GM18517 (cell line): Measurements from ENCODE around the gene GLT8D1.
"Not testable (repeated sequence)": the region's sequence is repeated elsewhere in the genome, so short reads cannot be mapped to it uniquely, and the experiment has no call there.

Experiments
- ATAC-seq: cut with Tn5 transposase; IDR thresholded peaks from one replicate; pipeline ENCODE4 v1.9.1; 2021; ENCODE audit warnings: mild to moderate bottlenecking, moderate library complexity; ENCODE audit not compliant: unreplicated experiment

GLT8D1 gene

GRCh38 chr3:52705688-52706686 lies at the start of gene GLT8D1, which contains the start of gene SPCS1:
GLT8D1 (minus strand) TSS chr3:52705791; CDS start chr3:52700460, 5,331 bp downstream.
SPCS1 (plus strand) TSS chr3:52706106; CDS start chr3:52706247, 141 bp downstream.
- ATAC-seq: peak; percentile 66

- ATAC-seq: no peak
These were observed 48.8 kb upstream of the GLT8D1 start for GRCh38 chr3:52754373-52754772.

GRCh38 chr3:52752045-52752660 lies 46.6 kb upstream of the GLT8D1 start:
- ATAC-seq: no peak

GRCh38 chr3:52743721-52744120 lies 38.1 kb upstream of the GLT8D1 start:
- no peak for ATAC-seq

- no peak for ATAC-seq
These were observed 37.6 kb upstream of the GLT8D1 start for GRCh38 chr3:52743152-52743551.

- no peak for ATAC-seq
These were observed 36.9 kb upstream of the GLT8D1 start for GRCh38 chr3:52742418-52743041.

- ATAC-seq: no peak
These were observed 34.1 kb upstream of the GLT8D1 start for GRCh38 chr3:52739730-52740129.

- no peak for ATAC-seq
These were observed 27.8 kb upstream of the GLT8D1 start for GRCh38 chr3:52733256-52733891.

GRCh38 chr3:52731590-52731989 lies 26.0 kb upstream of the GLT8D1 start:
- no peak for ATAC-seq

GRCh38 chr3:52730681-52731080 lies 25.1 kb upstream of the GLT8D1 start:
- no peak for ATAC-seq

GRCh38 chr3:52728753-52729152 lies 23.2 kb upstream of the GLT8D1 start:
- ATAC-seq: not testable (repeated sequence)

GRCh38 chr3:52724511-52724910 lies 18.9 kb upstream of the GLT8D1 start:
- no peak for ATAC-seq

GRCh38 chr3:52723935-52724334 lies 18.3 kb upstream of the GLT8D1 start:
- ATAC-seq: no peak

GRCh38 chr3:52722491-52722890 lies 16.9 kb upstream of the GLT8D1 start:
- ATAC-seq: no peak

GRCh38 chr3:52721730-52722008 lies 16.1 kb upstream of the GLT8D1 start:
- no peak for ATAC-seq

GRCh38 chr3:52721002-52721729 lies 15.6 kb upstream of the GLT8D1 start:
- no peak for ATAC-seq

GRCh38 chr3:52719618-52720017 lies 14.0 kb upstream of the GLT8D1 start:
- no peak for ATAC-seq

GRCh38 chr3:52715714-52716305 lies 10.2 kb upstream of the GLT8D1 start:
- no peak for ATAC-seq

GRCh38 chr3:52714335-52715302 lies 9.0 kb upstream of the GLT8D1 start:
- no peak for ATAC-seq
